COLO829 (cell line): ENCODE measurements around the gene GRM1.

Source experiments
- DNase-seq: peaks from one replicate; pipeline ENCODE4 v3.0.0; 2012; ENCODE audit warnings: low spot score

The GRM1 gene

DNA sequence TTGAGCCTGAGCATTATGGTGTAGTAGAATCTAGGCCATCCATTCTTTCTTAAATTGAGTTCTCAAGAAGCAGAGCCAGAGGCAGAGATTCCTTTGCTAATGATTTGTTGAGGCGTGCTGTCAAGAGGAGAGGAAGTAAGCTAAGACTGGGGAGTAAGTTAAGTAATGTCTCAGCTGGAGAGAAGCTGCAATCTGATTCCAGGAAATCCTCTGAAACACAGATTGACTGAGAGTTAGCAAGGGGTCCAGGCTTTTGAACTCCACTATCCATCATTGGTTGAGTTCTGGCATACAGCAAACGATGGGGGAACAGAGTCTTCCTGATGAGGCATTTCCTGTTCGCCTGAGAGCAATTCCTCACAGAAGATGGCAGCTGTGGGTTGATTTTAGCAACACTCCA is 307.3 kb downstream of the GRM1 start:
- no peak for DNase-seq

DNA sequence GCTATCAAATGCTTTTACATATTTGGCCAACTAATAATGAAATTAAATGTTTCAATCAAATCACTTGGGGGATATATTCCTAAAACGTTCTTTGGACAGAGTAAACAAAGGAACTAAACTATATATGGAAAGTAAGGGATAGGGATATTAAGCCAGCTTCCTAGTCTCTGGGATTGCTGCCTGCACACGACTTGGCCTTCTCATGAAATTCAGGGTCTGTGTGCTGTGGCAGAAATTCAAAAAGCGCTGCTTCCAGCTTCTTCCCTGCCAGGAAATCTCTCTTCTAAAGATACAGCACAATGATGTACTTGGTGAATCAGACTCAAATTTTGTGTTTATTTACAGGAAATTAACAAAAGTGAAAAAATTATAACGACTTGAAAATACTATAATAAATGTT is 308.5 kb downstream of the GRM1 start:
- no peak for DNase-seq

DNA sequence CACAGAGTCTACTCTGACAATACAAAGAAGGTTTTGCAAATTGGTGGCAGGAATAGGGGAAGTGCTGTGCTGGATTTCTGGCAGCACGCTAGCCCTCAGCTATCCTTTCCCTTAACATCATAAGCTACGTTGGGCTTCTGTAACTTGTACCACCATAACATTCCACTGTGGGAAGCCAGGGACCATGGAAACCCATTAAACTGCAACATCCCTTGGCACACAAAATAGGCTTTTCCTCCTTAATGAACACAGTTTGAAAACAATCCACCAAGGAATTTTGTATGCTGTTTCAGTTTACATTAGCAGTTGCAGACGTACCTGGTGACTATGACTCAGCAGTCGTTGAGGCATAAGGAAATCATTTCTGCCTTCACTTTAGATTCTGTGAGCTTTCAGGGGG is 310.9 kb downstream of the GRM1 start:
- DNase-seq: no peak

DNA sequence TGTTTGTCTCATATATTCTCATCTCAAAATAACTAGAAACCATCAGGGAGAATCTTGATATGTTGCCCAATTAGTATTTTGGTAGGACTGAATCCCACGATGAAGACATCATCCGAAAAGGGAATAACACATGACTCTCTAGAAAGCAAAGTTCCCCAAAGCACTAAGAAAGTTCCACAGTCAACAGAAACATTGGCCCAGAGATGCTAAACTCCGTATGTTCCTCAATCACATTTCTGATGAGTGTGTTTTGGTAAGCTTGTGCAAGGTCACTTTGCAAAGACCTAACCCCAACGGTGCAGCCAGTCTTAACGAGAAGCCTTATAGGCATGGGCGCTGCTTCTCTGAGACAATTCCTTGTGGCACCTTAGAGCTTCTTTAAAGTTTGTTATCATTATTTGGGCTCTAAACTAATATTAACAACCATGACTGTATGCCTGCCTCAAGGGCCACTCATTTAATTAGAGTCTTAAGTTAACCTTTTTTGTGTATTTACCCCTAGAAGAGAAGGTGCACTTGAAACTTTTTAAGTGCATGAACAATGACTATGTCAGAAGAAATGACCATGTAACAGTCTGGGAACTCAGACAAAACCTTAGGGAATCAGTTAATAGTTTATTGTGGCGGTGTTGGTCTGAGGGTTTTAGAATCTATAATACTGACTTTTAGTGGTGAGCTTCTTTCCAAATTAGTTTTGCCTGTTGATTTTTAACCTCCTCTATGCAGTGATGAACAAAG is 312.8 kb downstream of the GRM1 start:
- DNase-seq: no peak

DNA sequence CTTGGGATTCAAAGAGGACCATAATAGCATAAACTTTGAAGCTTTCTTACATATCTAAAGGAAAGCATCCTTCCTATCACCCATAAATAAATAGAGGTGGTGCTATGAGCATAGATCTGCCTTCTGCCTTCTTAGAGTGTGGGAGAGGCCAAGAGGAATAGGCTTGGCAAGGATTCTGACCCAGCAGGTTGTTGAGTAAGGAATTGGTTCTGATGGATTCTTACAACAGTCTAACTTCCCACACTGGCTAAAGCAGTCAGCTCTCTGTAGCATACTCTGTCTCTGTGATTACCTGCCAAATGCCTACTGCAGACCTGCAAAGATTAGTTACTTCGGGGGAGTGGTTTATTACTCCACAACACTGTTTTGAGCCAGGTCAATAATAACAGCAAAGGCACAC is 316.7 kb downstream of the GRM1 start:
- DNase-seq: no peak

DNA sequence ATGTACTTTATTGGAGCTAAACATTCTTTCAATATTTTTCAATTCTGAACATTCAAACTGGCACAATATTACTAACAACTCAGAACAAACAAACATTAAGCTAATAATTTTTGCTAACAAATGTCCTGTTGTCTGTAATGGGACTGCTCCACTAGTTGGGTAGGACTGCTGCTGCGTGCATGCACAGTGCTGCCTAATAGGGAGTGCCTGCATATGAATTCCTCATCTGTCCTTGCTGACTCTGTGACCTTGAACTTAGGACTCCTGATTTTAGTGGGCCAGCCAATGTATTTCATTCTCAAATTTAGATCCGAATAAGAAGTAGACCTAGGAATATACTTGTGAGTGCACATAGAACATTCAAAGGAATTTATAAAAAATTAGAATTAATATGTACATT is 318.2 kb downstream of the GRM1 start:
- DNase-seq: no peak

DNA sequence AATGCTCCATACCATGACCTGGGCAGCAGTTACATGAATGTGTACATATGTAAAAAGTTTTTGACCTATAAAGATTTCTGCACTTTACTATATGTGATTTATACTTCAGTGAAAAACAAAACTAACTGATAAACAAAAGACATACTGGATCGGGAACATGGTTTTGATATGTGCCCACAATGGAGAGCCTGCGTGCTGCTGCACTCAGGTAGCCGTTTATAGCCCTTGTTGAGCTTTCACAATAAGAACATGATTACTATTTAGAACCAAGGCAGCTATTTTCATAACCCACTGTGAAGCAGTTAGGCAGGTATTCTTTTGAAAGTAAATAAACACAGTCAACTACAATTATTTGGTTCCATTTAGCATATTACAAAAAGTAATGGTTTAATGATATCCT is 318.8 kb downstream of the GRM1 start:
- DNase-seq: no peak

DNA sequence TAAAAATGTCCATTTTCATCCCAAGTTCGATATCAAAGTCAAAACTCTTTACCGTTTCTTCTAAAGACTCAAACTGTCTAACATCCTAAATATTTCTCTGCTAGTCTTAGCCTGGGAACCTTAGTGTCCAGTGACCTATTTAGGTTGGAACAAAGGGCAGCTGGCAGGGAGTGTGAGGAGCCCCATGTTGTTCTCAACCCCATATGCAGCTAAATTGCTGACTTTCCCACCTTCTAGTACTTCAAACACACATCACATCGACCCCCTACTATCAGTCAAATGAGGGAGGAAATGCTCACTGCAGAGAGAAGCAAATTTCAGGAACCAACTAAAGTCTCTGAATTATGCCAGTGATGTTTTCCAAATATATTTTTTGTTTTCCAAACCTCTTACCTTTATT is 322.2 kb downstream of the GRM1 start:
- no peak for DNase-seq

DNA sequence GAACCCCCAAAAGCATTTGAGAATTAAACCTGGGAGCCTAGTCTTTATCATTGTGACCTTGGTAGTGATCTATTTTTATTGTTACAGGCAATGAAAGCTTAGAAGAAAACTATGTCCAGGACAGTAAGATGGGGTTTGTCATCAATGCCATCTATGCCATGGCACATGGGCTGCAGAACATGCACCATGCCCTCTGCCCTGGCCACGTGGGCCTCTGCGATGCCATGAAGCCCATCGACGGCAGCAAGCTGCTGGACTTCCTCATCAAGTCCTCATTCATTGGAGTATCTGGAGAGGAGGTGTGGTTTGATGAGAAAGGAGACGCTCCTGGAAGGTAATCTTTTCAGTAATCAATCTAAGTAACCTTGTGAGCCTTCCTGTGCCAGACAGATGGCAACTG is 323.3 kb downstream of the GRM1 start:
- DNase-seq: no peak

DNA sequence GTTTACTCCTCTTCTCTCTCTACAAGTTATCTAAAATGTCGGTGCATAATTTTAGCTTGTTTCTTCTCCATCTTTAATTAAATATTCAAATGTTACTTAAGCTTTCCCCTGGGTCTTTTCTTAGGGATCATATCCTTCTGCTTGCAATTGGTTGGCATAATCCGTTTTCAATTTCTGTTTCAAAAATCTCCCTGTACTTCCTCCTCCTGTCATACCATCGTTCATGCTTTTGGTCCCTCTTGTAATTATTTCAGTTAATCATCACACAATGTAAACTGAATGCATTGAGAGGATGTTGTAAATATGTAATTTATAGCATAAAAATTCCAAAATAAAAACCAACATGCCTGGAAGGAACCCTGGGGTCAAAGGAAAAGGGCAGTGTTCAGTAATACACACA is 325.6 kb downstream of the GRM1 start:
- no peak for DNase-seq

DNA sequence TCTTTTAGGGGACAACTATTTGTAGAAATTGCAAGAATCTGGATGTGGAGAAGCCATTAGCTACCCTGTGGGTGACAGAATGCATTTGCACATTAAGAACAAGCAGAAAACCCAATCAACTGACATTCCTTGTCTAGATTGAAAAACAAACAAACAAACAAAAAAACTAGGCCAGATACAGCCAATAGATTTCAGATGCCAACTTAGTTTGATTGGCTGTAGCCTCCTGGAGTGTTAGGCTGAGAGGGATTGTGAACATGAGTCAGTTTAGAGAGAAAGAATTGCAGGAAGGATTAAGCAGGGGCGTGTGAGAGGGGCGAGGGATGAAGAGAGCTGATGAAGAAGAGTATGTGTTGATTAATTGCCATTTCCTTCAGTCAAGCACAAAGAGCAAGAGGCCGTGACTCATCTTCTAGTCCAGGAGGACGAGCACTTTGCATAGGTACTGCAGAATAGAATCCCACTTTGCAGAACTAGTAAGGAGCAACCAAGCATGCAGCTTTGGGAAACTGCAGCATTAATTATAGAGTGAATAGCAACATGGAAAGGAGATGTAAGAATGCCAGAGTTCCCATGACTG is 326.7 kb downstream of the GRM1 start:
- no peak for DNase-seq

DNA sequence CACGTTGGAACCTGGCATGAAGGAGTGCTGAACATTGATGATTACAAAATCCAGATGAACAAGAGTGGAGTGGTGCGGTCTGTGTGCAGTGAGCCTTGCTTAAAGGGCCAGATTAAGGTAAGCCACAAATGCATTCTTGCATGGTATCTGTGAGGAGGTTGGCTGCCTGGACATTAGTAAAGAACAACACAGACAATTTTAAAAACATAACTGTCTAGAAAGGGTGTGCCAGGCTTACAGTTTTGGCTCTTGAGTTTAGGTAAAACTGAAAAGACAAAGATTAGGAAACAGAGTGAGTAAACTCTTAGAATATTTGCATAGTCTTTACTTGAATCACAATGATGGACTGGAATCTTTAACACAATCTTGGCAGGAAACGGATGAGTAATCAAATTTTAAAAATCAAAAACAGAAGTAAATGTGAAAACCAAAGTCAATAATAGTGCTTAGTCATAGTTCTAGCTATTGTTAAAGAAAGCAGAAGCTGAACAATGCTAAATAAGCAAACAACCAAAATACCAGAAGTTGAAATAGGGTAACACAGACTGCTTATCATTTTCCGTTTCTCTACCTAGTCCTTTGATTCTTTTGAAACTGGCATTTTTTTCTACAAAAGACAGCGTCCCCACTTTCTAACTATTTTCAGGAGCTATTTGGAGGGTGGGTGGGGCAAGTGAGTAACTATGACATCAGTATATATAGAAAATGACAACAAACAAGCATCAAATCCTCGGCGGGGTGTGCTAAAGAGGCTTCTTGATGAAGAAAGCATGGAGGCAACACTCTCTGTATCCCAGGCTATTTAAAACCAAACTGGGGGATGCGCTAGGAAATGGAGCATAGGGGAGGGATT is 328.9 kb downstream of the GRM1 start:
- DNase-seq: no peak

DNA sequence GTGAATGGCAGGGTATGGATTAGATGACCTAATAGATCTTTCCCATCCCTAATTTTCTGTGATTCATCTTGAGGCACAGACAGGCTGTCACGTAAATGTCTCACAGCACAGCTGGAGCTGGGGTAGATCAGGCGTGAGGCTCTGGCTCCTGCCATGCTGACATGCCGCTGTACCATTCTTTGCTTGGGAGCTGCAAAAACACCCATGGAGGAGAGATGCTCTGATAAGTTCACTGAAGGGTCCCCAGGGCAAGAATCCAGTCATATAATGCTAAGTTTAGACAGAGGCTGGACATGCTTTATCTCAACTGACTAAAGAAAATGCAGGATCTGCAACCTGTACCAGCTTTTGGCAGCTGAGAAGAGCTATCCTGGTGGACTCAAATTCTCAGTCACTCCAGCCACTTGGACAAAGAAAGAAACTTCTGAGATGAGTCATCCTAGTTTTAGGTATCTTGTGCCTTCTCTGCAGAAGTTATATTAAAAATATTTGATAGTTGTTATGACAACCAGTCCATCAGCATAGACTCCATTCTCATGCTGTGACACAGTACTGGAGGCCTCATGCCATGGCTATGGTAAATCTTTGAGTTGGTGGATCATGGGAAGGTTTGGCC is 329.7 kb downstream of the GRM1 start:
- DNase-seq: no peak

DNA sequence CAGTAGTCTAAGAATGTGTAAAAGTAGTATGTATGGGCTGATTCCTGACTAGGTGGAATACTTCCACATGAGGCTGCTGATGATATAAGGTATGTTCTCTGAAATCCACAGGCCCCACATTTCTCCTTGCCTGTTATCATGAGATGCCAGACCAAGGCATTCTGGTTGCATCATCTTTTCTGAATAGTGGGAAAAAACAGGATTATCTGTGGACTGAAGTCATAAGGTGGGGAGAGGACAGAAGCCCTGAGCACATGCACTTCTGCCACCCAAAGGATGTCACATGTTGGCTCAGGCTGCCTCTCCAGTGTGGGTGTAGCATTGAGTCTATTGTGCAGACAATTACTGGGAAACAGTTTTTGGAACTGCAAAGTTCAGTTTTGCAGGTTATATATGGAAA is 330.3 kb downstream of the GRM1 start:
- no peak for DNase-seq

DNA sequence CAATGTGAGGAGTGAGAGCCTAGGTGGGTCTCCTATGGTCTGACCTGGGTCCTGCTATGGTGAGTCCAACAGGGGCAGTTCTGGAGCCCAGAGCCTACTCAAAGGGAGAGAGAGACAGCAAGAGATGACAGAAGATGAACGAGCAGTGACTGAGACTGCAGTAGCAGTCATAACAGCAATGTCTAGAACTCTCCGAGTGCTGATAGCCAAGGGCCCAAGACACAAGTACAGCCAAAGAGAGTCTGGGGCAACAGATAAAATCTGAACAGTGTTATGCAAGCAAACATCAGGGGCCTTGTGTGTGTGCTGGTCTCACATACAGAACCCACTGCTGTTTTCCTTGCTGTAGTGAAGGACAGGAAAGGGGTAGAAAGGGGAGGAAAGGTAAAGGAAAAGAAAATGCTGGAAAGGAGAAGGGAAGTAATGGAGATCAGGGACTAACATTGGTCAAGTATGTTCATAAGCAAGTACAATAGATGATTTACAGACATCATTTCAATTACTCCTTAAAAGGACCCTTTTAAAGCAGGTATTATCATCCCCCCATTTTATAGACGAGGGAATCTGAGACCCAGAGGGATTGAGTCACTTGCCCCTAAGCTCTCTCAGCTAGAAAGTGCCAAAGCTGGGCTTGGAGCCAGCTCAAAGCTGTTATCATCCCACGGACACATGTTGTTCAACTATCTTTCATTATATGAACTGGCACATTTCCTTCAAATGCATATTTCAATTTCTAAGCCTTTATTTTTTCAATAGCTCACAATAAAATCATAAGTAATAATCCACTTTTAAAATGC is 332.5 kb downstream of the GRM1 start:
- no peak for DNase-seq

DNA sequence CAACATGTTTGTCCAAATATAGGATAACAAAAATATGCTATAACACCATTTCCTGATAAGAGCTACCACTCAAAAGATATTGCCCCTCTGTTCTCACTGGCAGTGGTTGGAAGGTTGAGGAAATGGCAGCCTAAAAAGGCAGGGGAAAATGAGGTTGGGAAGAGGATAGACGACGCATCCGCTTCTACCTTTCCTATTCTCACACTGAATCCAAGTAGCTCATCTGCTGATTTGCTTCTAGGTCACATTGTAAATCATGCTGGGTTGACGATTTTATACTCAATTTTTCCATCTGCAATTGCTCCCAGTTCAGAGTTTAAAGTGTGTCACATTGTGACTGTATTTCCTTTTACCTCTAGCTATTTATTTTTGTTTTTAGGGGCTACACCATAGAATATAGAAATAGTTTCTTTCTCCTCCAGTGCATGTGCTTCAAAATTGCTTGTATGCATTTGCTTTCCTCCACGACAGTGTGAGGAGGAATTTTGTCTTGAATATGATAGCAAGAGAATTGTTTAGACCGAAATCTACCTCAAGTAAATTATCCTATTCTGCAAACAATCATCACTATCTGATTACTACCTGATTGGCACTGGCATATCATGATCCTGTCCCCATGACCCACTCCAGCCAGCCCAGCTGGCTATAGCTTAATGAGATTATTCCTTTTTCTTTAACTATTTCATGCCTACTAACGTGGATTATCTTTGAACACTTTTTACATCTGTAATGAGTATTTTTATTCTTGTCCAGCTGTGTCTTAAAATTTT is 335.2 kb downstream of the GRM1 start:
- DNase-seq: no peak

DNA sequence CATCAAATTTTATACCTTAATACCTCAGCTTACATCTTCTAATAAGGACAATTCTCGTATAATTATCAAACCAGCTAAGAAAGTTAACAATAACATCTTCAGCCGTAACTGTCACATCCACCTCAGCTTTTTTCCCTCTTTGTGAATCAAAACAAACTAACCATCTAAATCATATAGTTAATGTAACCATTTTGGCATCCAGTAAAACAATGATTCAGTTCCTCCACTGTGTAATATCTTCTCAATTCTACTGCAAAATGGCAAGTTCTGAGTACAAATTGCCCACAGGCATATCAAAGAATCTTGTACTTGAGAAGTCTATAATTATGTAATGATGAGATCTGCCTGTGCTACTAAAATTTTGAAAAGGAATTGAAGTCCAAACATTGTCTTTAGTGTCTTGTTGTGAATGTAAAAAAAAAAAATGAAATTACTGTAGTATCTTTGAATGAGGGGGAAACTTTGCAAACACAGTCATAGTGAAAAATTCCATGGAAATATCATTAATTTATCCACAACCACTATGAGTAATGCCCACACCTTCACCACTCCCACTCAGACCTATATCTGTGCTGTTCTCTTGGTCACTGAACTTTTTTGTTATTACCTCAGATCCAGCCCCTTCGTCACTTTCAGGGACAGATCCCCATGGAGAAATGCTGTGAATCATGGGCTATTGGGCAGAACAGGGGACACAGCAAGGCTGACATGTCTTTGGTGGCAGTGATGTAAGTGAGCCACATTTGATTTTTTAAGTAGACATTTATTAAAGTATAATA is 336.1 kb downstream of the GRM1 start:
- DNase-seq: no peak

DNA sequence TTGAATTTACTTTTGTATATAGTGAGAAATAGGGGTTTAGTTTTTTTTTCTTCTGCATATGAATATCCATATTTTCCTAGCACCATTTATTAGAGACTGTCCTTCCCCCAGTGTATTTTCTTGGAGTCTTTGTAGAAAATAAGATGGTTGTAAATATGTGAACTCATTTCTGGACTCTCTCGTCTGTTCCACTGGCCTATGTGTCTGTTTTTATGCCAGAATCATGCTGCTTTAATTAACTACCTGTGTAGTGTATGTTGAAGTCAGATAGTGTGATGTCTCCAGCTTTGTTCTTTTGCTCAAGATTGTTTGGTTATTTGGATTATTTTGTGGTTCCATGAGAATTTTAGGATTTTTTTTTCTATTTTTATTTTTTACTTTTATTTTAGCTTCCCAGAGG is 338.2 kb downstream of the GRM1 start:
- no peak for DNase-seq

DNA sequence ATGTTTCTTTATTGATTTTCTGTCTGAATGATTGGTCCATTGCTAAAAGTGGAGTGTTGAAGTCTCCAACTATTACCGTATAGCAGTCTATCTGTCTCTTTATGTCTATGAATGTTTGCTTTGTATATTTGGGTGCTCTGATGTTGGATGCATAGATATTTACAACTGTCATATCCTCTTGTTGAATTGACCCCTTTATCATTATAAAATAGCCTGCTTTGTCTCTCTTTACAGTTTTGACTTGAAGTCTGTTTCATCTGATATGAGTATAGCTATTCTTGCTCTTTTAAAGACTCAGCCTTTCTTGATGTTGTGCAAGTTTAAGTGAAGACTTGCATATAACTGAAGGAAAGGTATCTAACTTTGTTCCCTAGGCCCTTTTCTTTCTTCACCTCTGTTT is 341.0 kb downstream of the GRM1 start:
- no peak for DNase-seq

DNA sequence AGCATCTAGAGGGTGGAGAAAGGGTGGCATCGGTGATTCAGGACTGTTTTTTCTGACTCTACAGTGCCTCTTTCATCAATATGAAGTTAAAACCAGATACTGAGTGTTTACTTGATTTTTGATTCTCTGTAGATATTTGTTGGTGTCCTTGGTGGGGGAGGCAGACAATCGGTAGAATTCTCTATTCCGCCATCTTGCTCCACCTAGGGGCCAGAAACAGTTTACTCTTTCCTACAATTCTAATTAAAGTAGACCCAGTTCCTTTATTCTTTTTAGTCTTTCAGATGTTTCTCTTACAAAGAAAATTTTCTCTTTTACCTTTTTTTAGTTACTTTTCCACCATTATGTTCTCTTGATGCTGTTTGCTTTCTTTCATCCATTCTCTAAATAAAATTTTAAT is 352.6 kb downstream of the GRM1 start:
- no peak for DNase-seq
